ENCODE data around the gene CDK9.

The CDK9 gene

GRCh38 chr9:127783111-127784008, 2.5 kb upstream of the CDK9 start:
- Histone ChIP-seq H3K27ac (ENCODE audit: low read depth, low read length) (no peak overlapping the region), H3K36me3 (ENCODE audit: control insufficient read depth, insufficient read depth, low read length) (peaks cover 15% of the 10 kb centered on the region), H3K27me3 (ENCODE audit: control insufficient read depth, insufficient read depth, low read length) (no peaks in the 10 kb centered on the region), H3K4me3 (ENCODE audit: low read depth, low read length) (no peak overlapping the region), H3K4me1 (ENCODE audit: control insufficient read depth, insufficient read depth, low read length) (peaks cover 13% of the 10 kb centered on the region), H3K9me3 (ENCODE audit: control insufficient read depth, insufficient read depth, low read length) (no peaks in the 10 kb centered on the region), H3K9ac (ENCODE audit: low read depth, low read length) (no peak overlapping the region)

GRCh38 chr9:127785023-127785932, 556 bp upstream of the CDK9 start:
- H3K36me3 ChIP-seq (ENCODE audit: control insufficient read depth, insufficient read depth, low read length), result peaks cover 34% of the 10 kb centered on the region
- H3K27me3 ChIP-seq (ENCODE audit: control insufficient read depth, insufficient read depth, low read length), result no peaks in the 10 kb centered on the region
- H3K9ac ChIP-seq (ENCODE audit: low read depth, low read length), result no peak overlapping the region; the same call in 1 of the 2 replicates
- H3K4me1 ChIP-seq (ENCODE audit: control insufficient read depth, insufficient read depth, low read length), result peaks cover 12% of the 10 kb centered on the region
- peak overlapping the region; percentile 66 for H3K27ac ChIP-seq (ENCODE audit: low read depth, low read length)
- peak overlapping the region; percentile 97 for H3K4me3 ChIP-seq (ENCODE audit: low read depth, low read length)
- no peaks in the 10 kb centered on the region for H3K9me3 ChIP-seq (ENCODE audit: control insufficient read depth, insufficient read depth, low read length)

GRCh38 chr9:127786773-127787104, 905 bp downstream of the CDK9 start:
- peak overlapping the region; percentile 97 for H3K4me3 ChIP-seq (ENCODE audit: low read depth, low read length)
- no peaks in the 10 kb centered on the region for H3K9me3 ChIP-seq (ENCODE audit: control insufficient read depth, insufficient read depth, low read length)
- H3K9ac ChIP-seq (ENCODE audit: low read depth, low read length), result peak overlapping the region; percentile 88
- H3K36me3 ChIP-seq (ENCODE audit: control insufficient read depth, insufficient read depth, low read length), result peaks cover 49% of the 10 kb centered on the region
- peak overlapping the region; percentile 96 for H3K27ac ChIP-seq (ENCODE audit: low read depth, low read length)
- H3K4me1 ChIP-seq (ENCODE audit: control insufficient read depth, insufficient read depth, low read length), result peaks cover 7% of the 10 kb centered on the region; the same call in 1 of the 2 replicates
- no peaks in the 10 kb centered on the region for H3K27me3 ChIP-seq (ENCODE audit: control insufficient read depth, insufficient read depth, low read length)

GRCh38 chr9:127788337-127789011, 2.6 kb downstream of the CDK9 start:
- no peaks in the 10 kb centered on the region for H3K27me3 ChIP-seq (ENCODE audit: control insufficient read depth, insufficient read depth, low read length)
- peaks cover 7% of the 10 kb centered on the region; the same call in 1 of the 2 replicates for H3K4me1 ChIP-seq (ENCODE audit: control insufficient read depth, insufficient read depth, low read length)
- no peak overlapping the region for H3K27ac ChIP-seq (ENCODE audit: low read depth, low read length)
- peaks cover 64% of the 10 kb centered on the region for H3K36me3 ChIP-seq (ENCODE audit: control insufficient read depth, insufficient read depth, low read length)
- no peak overlapping the region for H3K4me3 ChIP-seq (ENCODE audit: low read depth, low read length)
- H3K9me3 ChIP-seq (ENCODE audit: control insufficient read depth, insufficient read depth, low read length), result no peaks in the 10 kb centered on the region
- no peak overlapping the region for H3K9ac ChIP-seq (ENCODE audit: low read depth, low read length)

GRCh38 chr9:127789179-127789578, 3.3 kb downstream of the CDK9 start:
- H3K4me3 ChIP-seq (ENCODE audit: low read depth, low read length), result no peak overlapping the region
- no peak overlapping the region for H3K27ac ChIP-seq (ENCODE audit: low read depth, low read length)
- H3K9me3 ChIP-seq (ENCODE audit: control insufficient read depth, insufficient read depth, low read length), result no peaks in the 10 kb centered on the region
- H3K9ac ChIP-seq (ENCODE audit: low read depth, low read length), result no peak overlapping the region
- peaks cover 64% of the 10 kb centered on the region for H3K36me3 ChIP-seq (ENCODE audit: control insufficient read depth, insufficient read depth, low read length)
- no peaks in the 10 kb centered on the region for H3K27me3 ChIP-seq (ENCODE audit: control insufficient read depth, insufficient read depth, low read length)
- H3K4me1 ChIP-seq (ENCODE audit: control insufficient read depth, insufficient read depth, low read length), result peaks cover 7% of the 10 kb centered on the region; the same call in 1 of the 2 replicates

DNA sequence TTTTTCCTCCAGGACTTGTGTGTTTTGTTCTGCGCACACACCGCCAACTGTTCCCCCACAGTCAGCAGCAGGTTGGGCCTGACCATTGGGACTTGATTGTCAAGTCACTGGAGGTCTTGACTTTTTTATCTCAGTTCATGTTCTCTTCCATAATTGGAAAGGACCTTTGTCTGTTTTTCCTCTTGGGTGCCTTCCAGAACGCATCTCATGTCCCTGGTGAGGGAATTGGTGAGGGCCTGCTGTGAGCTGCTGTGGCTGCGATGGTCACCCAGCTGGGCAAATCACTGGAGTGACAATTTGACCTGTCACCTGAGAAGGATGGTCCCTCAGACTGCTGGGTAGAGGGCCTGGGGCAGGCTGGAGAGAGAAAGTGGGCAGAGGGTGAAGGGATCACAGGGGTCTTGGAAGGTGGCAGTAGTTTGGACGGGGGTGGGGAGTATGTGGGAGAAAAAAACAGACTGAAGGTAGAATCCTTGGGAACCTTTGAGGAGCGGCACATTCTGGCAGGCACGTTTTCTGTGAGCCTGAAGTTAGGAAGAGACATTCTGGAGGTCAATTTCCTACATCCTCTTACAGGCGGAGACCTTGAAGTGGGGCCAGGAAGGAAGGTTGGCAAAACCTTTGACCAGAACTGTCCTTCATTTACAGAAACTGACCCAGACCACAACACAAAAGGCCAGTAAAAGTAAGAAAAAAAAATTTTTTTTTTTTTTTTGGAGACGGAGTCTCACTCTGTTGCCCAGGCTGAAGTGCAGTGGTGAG, 4.4 kb downstream of the CDK9 start:
- no peak overlapping the region for H3K9ac ChIP-seq (ENCODE audit: low read depth, low read length)
- H3K4me3 ChIP-seq (ENCODE audit: low read depth, low read length), result no peak overlapping the region
- H3K27me3 ChIP-seq (ENCODE audit: control insufficient read depth, insufficient read depth, low read length), result no peaks in the 10 kb centered on the region
- H3K27ac ChIP-seq (ENCODE audit: low read depth, low read length), result no peak overlapping the region
- H3K4me1 ChIP-seq (ENCODE audit: control insufficient read depth, insufficient read depth, low read length), result peaks cover 4% of the 10 kb centered on the region; the same call in 1 of the 2 replicates
- no peaks in the 10 kb centered on the region for H3K9me3 ChIP-seq (ENCODE audit: control insufficient read depth, insufficient read depth, low read length)
- peaks cover 64% of the 10 kb centered on the region for H3K36me3 ChIP-seq (ENCODE audit: control insufficient read depth, insufficient read depth, low read length)

DNA sequence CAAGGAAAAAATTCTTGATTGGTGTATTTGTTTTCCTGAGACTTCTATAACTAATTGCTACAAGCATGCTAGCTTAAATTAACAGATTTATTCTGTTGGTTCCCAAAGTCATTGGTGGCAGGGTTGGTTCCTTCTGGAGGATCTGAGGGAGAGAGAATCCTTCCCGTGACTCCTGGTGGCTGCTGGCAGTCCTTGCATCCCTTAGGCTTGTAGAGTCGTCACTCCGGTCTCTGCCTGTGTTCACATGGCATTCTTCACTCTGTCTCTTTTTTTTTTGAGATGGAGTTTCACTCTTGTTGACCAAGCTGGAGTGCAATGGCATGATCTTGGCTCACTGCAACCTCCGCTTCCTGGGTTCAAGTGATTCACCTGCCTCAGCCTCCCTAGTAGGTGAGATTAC, 5.3 kb downstream of the CDK9 start:
- no peaks in the 10 kb centered on the region for H3K9me3 ChIP-seq (ENCODE audit: control insufficient read depth, insufficient read depth, low read length)
- peaks cover 64% of the 10 kb centered on the region for H3K36me3 ChIP-seq (ENCODE audit: control insufficient read depth, insufficient read depth, low read length)
- no peak overlapping the region for H3K4me3 ChIP-seq (ENCODE audit: low read depth, low read length)
- peaks cover 4% of the 10 kb centered on the region; the same call in 1 of the 2 replicates for H3K4me1 ChIP-seq (ENCODE audit: control insufficient read depth, insufficient read depth, low read length)
- no peak overlapping the region for H3K9ac ChIP-seq (ENCODE audit: low read depth, low read length)
- no peaks in the 10 kb centered on the region for H3K27me3 ChIP-seq (ENCODE audit: control insufficient read depth, insufficient read depth, low read length)
- no peak overlapping the region for H3K27ac ChIP-seq (ENCODE audit: low read depth, low read length)

- peaks cover 57% of the 10 kb centered on the region for H3K36me3 ChIP-seq (ENCODE audit: control insufficient read depth, insufficient read depth, low read length)
- H3K9ac ChIP-seq (ENCODE audit: low read depth, low read length), result no peak overlapping the region
- no peak overlapping the region for H3K27ac ChIP-seq (ENCODE audit: low read depth, low read length)
- no peaks in the 10 kb centered on the region for H3K9me3 ChIP-seq (ENCODE audit: control insufficient read depth, insufficient read depth, low read length)
- H3K27me3 ChIP-seq (ENCODE audit: control insufficient read depth, insufficient read depth, low read length), result no peaks in the 10 kb centered on the region
- H3K4me1 ChIP-seq (ENCODE audit: control insufficient read depth, insufficient read depth, low read length), result no peaks in the 10 kb centered on the region
- H3K4me3 ChIP-seq (ENCODE audit: low read depth, low read length), result no peak overlapping the region
Observed at GRCh38 chr9:127792417-127793031, 6.7 kb downstream of the CDK9 start.

GRCh38 chr9:127793093-127793708, 7.4 kb downstream of the CDK9 start:
- Histone ChIP-seq H3K27me3 (ENCODE audit: control insufficient read depth, insufficient read depth, low read length) (no peaks in the 10 kb centered on the region), H3K9ac (ENCODE audit: low read depth, low read length) (no peak overlapping the region), H3K4me1 (ENCODE audit: control insufficient read depth, insufficient read depth, low read length) (no peaks in the 10 kb centered on the region), H3K4me3 (ENCODE audit: low read depth, low read length) (no peak overlapping the region), H3K36me3 (ENCODE audit: control insufficient read depth, insufficient read depth, low read length) (peaks cover 50% of the 10 kb centered on the region), H3K9me3 (ENCODE audit: control insufficient read depth, insufficient read depth, low read length) (no peaks in the 10 kb centered on the region), H3K27ac (ENCODE audit: low read depth, low read length) (peak overlapping the region; percentile 27)

Measured in HUES48 (cell line).